ENCODE results near the gene MRPL44.

Gene MRPL44

GRCh38 chr2:223957092-223957851 lies at the start of gene MRPL44:
MRPL44 (plus strand) TSS chr2:223957463; CDS start chr2:223957473, 10 bp downstream.
- Histone ChIP-seq H3K9ac (ENCODE audit: insufficient read length, low read depth) (peak within 1 kb of the TSS; percentile 98), H3K4me1 (ENCODE audit: insufficient read depth, insufficient read length) (no peaks in the 10 kb centered on the region), H3K36me3 (ENCODE audit: insufficient read depth, insufficient read length, low read length) (peaks cover 40% of the 10 kb centered on the region), H3K4me3 (ENCODE audit: insufficient read length, low read depth) (peak within 1 kb of the TSS; percentile 94), H3K27me3 (ENCODE audit: insufficient read depth, insufficient read length) (peaks cover 13% of the 10 kb centered on the region), H3K9me3 (ENCODE audit: insufficient read depth, low read length) (no peaks in the 10 kb centered on the region)
- peak; percentile 94 for DNase-seq (ENCODE audit: low read depth, low spot score)
- TF ChIP-seq ZNF274 (IDR thresholded peaks at IDR 0.05; ENCODE audit: low read depth, low read length) (no peak), YY1 (IDR thresholded peaks at IDR 0.05; ENCODE audit: insufficient read depth, insufficient read length) (peak; percentile 87), SUZ12 (IDR thresholded peaks at IDR 0.05; ENCODE audit: extremely low read depth, insufficient read depth, insufficient read length) (no peak)

GRCh38 chr2:223908304-223908998 lies 48.8 kb upstream of the MRPL44 start:
- peaks cover 19% of the 10 kb centered on the region for H3K36me3 ChIP-seq (ENCODE audit: insufficient read depth, insufficient read length, low read length)
- no peak for DNase-seq (ENCODE audit: low read depth, low spot score)
- TF ChIP-seq YY1 (IDR thresholded peaks at IDR 0.05; ENCODE audit: insufficient read depth, insufficient read length) (no peak), SUZ12 (IDR thresholded peaks at IDR 0.05; ENCODE audit: extremely low read depth, insufficient read depth, insufficient read length) (no peak), ZNF274 (IDR thresholded peaks at IDR 0.05; ENCODE audit: low read depth, low read length) (no peak)
- H3K9me3 ChIP-seq (ENCODE audit: insufficient read depth, low read length) = no peaks in the 10 kb centered on the region
- H3K9ac ChIP-seq (ENCODE audit: insufficient read length, low read depth) = no peak overlapping the region
- H3K27me3 ChIP-seq (ENCODE audit: insufficient read depth, insufficient read length) = no peaks in the 10 kb centered on the region
- H3K4me3 ChIP-seq (ENCODE audit: insufficient read length, low read depth) = no peak overlapping the region
- H3K4me1 ChIP-seq (ENCODE audit: insufficient read depth, insufficient read length) = no peaks in the 10 kb centered on the region

GRCh38 chr2:223909001-223909741 lies 48.1 kb upstream of the MRPL44 start:
- Histone ChIP-seq H3K27me3 (ENCODE audit: insufficient read depth, insufficient read length) (no peaks in the 10 kb centered on the region), H3K9ac (ENCODE audit: insufficient read length, low read depth) (no peak overlapping the region), H3K4me3 (ENCODE audit: insufficient read length, low read depth) (no peak overlapping the region), H3K36me3 (ENCODE audit: insufficient read depth, insufficient read length, low read length) (peaks cover 19% of the 10 kb centered on the region), H3K9me3 (ENCODE audit: insufficient read depth, low read length) (no peaks in the 10 kb centered on the region), H3K4me1 (ENCODE audit: insufficient read depth, insufficient read length) (no peaks in the 10 kb centered on the region)
- peak; percentile 3 for DNase-seq (ENCODE audit: low read depth, low spot score)
- no peak for TF ChIP-seq ZNF274 (IDR thresholded peaks at IDR 0.05; ENCODE audit: low read depth, low read length)
- no peak for TF ChIP-seq SUZ12 (IDR thresholded peaks at IDR 0.05; ENCODE audit: extremely low read depth, insufficient read depth, insufficient read length)
- no peak for TF ChIP-seq YY1 (IDR thresholded peaks at IDR 0.05; ENCODE audit: insufficient read depth, insufficient read length)

GRCh38 chr2:223914324-223914723 lies 42.9 kb upstream of the MRPL44 start:
- Histone ChIP-seq H3K4me3 (ENCODE audit: insufficient read length, low read depth) (no peak overlapping the region), H3K27me3 (ENCODE audit: insufficient read depth, insufficient read length) (no peaks in the 10 kb centered on the region), H3K36me3 (ENCODE audit: insufficient read depth, insufficient read length, low read length) (peaks cover 27% of the 10 kb centered on the region), H3K9ac (ENCODE audit: insufficient read length, low read depth) (no peak overlapping the region), H3K4me1 (ENCODE audit: insufficient read depth, insufficient read length) (no peaks in the 10 kb centered on the region), H3K9me3 (ENCODE audit: insufficient read depth, low read length) (no peaks in the 10 kb centered on the region)
- no peak for DNase-seq (ENCODE audit: low read depth, low spot score)
- no peak for TF ChIP-seq YY1 (IDR thresholded peaks at IDR 0.05; ENCODE audit: insufficient read depth, insufficient read length)
- no peak for TF ChIP-seq SUZ12 (IDR thresholded peaks at IDR 0.05; ENCODE audit: extremely low read depth, insufficient read depth, insufficient read length)
- no peak for TF ChIP-seq ZNF274 (IDR thresholded peaks at IDR 0.05; ENCODE audit: low read depth, low read length)

- no peak overlapping the region for H3K9ac ChIP-seq (ENCODE audit: insufficient read length, low read depth)
- H3K4me3 ChIP-seq (ENCODE audit: insufficient read length, low read depth) = no peak overlapping the region
- peaks cover 27% of the 10 kb centered on the region for H3K36me3 ChIP-seq (ENCODE audit: insufficient read depth, insufficient read length, low read length)
- TF ChIP-seq ZNF274 (IDR thresholded peaks at IDR 0.05; ENCODE audit: low read depth, low read length) (no peak), YY1 (IDR thresholded peaks at IDR 0.05; ENCODE audit: insufficient read depth, insufficient read length) (no peak), SUZ12 (IDR thresholded peaks at IDR 0.05; ENCODE audit: extremely low read depth, insufficient read depth, insufficient read length) (no peak)
- no peaks in the 10 kb centered on the region for H3K4me1 ChIP-seq (ENCODE audit: insufficient read depth, insufficient read length)
- no peaks in the 10 kb centered on the region for H3K27me3 ChIP-seq (ENCODE audit: insufficient read depth, insufficient read length)
- DNase-seq (ENCODE audit: low read depth, low spot score) = no peak
- no peaks in the 10 kb centered on the region for H3K9me3 ChIP-seq (ENCODE audit: insufficient read depth, low read length)
These were observed 42.2 kb upstream of the MRPL44 start for GRCh38 chr2:223915071-223915470.

GRCh38 chr2:223916181-223916920 lies 40.9 kb upstream of the MRPL44 start:
- TF ChIP-seq SUZ12 (IDR thresholded peaks at IDR 0.05; ENCODE audit: extremely low read depth, insufficient read depth, insufficient read length) = no peak
- TF ChIP-seq YY1 (IDR thresholded peaks at IDR 0.05; ENCODE audit: insufficient read depth, insufficient read length) = no peak
- no peak for TF ChIP-seq ZNF274 (IDR thresholded peaks at IDR 0.05; ENCODE audit: low read depth, low read length)
- H3K36me3 ChIP-seq (ENCODE audit: insufficient read depth, insufficient read length, low read length) = peaks cover 27% of the 10 kb centered on the region
- DNase-seq (ENCODE audit: low read depth, low spot score) = no peak
- H3K4me3 ChIP-seq (ENCODE audit: insufficient read length, low read depth) = no peak overlapping the region
- no peaks in the 10 kb centered on the region for H3K9me3 ChIP-seq (ENCODE audit: insufficient read depth, low read length)
- H3K9ac ChIP-seq (ENCODE audit: insufficient read length, low read depth) = no peak overlapping the region
- H3K27me3 ChIP-seq (ENCODE audit: insufficient read depth, insufficient read length) = no peaks in the 10 kb centered on the region
- H3K4me1 ChIP-seq (ENCODE audit: insufficient read depth, insufficient read length) = no peaks in the 10 kb centered on the region
